ENCODE measurements around the gene TRIOBP. TPM values are rescaled to one million over a fixed set of nuclear protein-coding genes. Genes with fewer than 3 reads are reported as not detected.
A peak's percentile ranks its signal among the peaks of the same experiment; 100 is the strongest.

Gene TRIOBP
- total and polyA plus RNA-seq, 2 donors (not counting 3 experiments of a cell fraction or from before 2014, with no cell fraction given) = 60.6 to 104 TPM

DNA sequence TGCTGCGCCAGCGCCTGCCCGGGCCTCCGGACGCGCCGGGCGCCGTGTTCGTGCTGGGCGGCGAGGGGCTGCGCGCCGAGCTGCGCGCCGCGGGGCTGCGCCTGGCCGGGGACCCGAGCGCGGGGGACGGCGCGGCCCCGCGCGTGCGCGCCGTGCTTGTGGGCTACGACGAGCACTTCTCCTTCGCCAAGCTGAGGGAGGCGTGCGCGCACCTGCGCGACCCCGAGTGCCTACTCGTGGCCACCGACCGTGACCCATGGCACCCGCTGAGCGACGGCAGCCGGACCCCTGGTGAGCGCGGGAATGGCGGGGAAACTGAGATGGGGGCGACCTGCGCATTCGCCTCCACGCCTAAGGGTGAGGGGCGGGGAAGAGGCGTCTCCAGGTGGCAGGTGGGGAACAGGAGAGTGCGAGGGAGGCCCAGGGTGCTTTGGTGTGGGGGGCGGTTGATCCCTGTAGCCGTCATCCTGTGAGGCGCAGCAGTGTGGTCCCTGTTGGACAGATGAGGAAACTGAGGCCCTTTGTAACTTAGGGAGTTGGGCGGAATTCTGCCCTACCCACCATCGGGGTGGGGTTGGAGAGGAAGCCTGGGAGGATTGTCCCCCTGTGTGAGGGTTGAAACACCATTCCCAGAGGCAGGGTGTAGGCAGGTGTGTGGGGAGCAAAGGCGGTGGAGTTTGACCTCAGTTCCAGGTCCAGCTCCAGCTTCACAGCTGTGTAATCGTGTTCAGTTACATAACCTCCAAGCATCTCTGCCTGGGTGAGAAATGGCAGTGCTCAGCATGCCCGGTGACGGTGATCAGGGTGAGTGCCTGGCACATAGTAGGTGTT is 37.6 kb upstream of the TRIOBP start:
- H3K9ac ChIP-seq (replicated peaks; ENCODE audit: extremely low read depth, insufficient read depth, low read length) = peak overlapping the region; percentile 27
- H3K9me3 ChIP-seq (replicated peaks; ENCODE audit: control insufficient read depth, insufficient read depth, low read length) = no peaks in the 10 kb centered on the region
- TF ChIP-seq, protein P1, sequence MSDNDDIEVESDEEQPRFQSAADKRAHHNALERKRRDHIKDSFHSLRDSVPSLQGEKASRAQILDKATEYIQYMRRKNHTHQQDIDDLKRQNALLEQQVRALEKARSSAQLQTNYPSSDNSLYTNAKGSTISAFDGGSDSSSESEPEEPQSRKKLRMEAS (IDR thresholded peaks at IDR 0.05; ENCODE audit: insufficient read depth, insufficient read length) = no peak
- TF ChIP-seq EZH2 (IDR thresholded peaks at IDR 0.05; ENCODE audit: borderline replicate concordance, low read depth, low read length, severe bottlenecking) (no peak), MYC (IDR thresholded peaks at IDR 0.05; ENCODE audit: low read depth, low read length) (no peak)
- peak overlapping the region; percentile 78 for H3K4me2 ChIP-seq (ENCODE audit: insufficient read depth, low read length)
- no peaks in the 10 kb centered on the region for H3K27me3 ChIP-seq (ENCODE audit: control insufficient read depth in 2 of 2, insufficient read depth in 2 of 2, low read length in 2 of 2)
- peaks cover 17% of the 10 kb centered on the region for H3K4me1 ChIP-seq (ENCODE audit: control insufficient read depth, extremely low read depth, insufficient read depth, low read length)
- POLR2A ChIA-PET = interaction anchor here (0.8 to 1.6 kb wide), 4 partner anchors 12 to 18 kb away, joined by 4 to 8 read pairs (median 4); partner anchors contain the start of gene LGALS1
- CTCF ChIA-PET = interaction anchor here (1.4 to 8.6 kb wide), 8 partner anchors 9 to 122 kb away, joined by 3 to 220 read pairs (median 10); partner anchors contain the start of genes LGALS1 and NOL12
- DNase-seq (ENCODE audit: low read depth, low spot score) = no peak
- peaks cover 32% of the 10 kb centered on the region for H3K79me2 ChIP-seq (ENCODE audit: control insufficient read depth, insufficient read depth, low read length)
- FAIRE-seq = no peak
- H2AFZ ChIP-seq (ENCODE audit: low read depth, low read length) = peak overlapping the region; percentile 45
- H3K9me1 ChIP-seq (replicated peaks; ENCODE audit: control insufficient read depth, extremely low read depth, insufficient read depth, low read length) = no peaks in the 10 kb centered on the region
- intact Hi-C loops (cut with micrococcal nuclease) (no loop called here), dilution Hi-C loops (cut with MboI; ENCODE audit: extremely low pct_ligation_motif_present, low sequenced_read_pairs) (no loop called here)
- no peak overlapping the region for H3K27ac ChIP-seq (ENCODE audit: insufficient read depth, low read depth, low read length)
- no TSS peak for BruUV-seq (replicated peaks)
- H4K20me1 ChIP-seq (replicated peaks; ENCODE audit: control insufficient read depth, extremely low read depth, insufficient read depth, low read length) = no peaks in the 10 kb centered on the region
- no peaks in the 10 kb centered on the region for H3K36me3 ChIP-seq (ENCODE audit: control insufficient read depth in 2 of 2, extremely low read depth in 1 of 2, insufficient read depth in 2 of 2, low read length in 2 of 2)
- peak overlapping the region; percentile 18 to 85 (median 53) for H3K4me3 ChIP-seq (replicated peaks in 1 of 3; ENCODE audit: insufficient read depth in 1 of 3, low read depth in 1 of 3, low read length in 3 of 3)

DNA sequence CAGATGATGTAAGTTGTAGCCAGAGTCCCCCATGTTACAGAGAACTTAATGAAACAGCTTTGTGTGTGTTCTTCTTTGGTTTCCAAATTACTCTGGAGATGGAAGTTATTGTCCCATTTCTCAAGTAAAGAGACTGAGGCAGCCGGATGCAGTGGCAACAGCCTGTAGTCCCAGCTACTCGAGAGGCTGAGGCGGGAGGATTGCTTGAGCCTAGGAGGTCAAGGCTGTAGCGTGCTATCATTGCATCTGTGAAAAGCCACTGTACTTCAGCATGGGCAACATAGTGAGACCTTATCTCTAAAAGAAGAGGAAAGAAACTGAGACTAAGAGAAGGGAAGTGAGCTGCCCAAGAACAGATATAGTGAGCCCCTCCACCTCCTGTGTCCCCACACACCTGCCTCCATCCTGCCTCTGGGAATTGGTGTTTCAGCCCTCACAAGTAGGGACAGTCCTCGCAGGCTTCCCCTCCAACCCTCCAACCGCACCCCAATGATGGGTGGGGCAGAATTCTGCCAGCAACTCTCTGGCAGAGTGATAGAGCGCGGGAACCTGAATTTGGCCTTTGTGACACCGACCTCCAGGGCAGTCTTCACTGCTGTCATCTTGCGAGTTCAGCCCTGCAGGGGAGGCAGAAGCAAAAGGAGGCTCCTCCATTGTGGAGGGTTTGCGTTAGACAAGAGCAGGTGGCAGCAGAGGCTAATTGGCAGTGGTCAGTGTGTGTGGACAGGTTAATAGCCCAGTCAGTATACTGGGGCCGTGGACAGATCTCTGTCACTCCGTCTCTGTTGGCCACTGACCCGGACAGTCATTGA is 36.7 kb upstream of the TRIOBP start:
- Histone ChIP-seq H3K36me3 (ENCODE audit: control insufficient read depth in 2 of 2, extremely low read depth in 1 of 2, insufficient read depth in 2 of 2, low read length in 2 of 2) (peaks cover 0 to 2% of the 10 kb centered on the region in 2 experiments), H3K9ac (replicated peaks; ENCODE audit: extremely low read depth, insufficient read depth, low read length) (no peak overlapping the region), H3K4me2 (ENCODE audit: insufficient read depth, low read length) (peak overlapping the region; percentile 78), H3K4me3 (replicated peaks in 1 of 3; ENCODE audit: insufficient read depth in 1 of 3, low read depth in 1 of 3, low read length in 3 of 3) (peak overlapping the region in 1 of 3 experiments; percentile 53), H3K9me1 (replicated peaks; ENCODE audit: control insufficient read depth, extremely low read depth, insufficient read depth, low read length) (no peaks in the 10 kb centered on the region), H3K79me2 (ENCODE audit: control insufficient read depth, insufficient read depth, low read length) (peaks cover 32% of the 10 kb centered on the region), H3K9me3 (replicated peaks; ENCODE audit: control insufficient read depth, insufficient read depth, low read length) (no peaks in the 10 kb centered on the region), H3K27me3 (ENCODE audit: control insufficient read depth in 2 of 2, insufficient read depth in 2 of 2, low read length in 2 of 2) (no peaks in the 10 kb centered on the region), H2AFZ (ENCODE audit: low read depth, low read length) (no peak overlapping the region), H3K27ac (ENCODE audit: insufficient read depth, low read depth, low read length) (no peak overlapping the region), H4K20me1 (replicated peaks; ENCODE audit: control insufficient read depth, extremely low read depth, insufficient read depth, low read length) (no peaks in the 10 kb centered on the region), H3K4me1 (ENCODE audit: control insufficient read depth, extremely low read depth, insufficient read depth, low read length) (peaks cover 17% of the 10 kb centered on the region)
- ChIA-PET CTCF (interaction anchor here (1.7 to 8.6 kb wide), 10 partner anchors 10 to 203 kb away, joined by 6 to 220 read pairs (median 13); partner anchors contain the start of genes LGALS1 and NOL12), POLR2A (no interaction called here)
- TSS peak; percentile 18 for BruUV-seq (replicated peaks)
- intact Hi-C loops (cut with micrococcal nuclease) = no loop called here
- DNase-seq (ENCODE audit: low read depth, low spot score) (no peak), FAIRE-seq (no peak)
- dilution Hi-C loops (cut with MboI; ENCODE audit: extremely low pct_ligation_motif_present, low sequenced_read_pairs) = no loop called here
- TF ChIP-seq POLR2AphosphoS5 (IDR thresholded peaks at IDR 0.05; ENCODE audit: insufficient read depth, low read depth, low read length) (no peak), FOS (IDR thresholded peaks at IDR 0.05; ENCODE audit: borderline replicate concordance, insufficient read depth, low read length) (no peak), POLR2A (IDR thresholded peaks at IDR 0.05; ENCODE audit: low read depth, low read length) (no peak), JUN (IDR thresholded peaks at IDR 0.05; ENCODE audit: borderline replicate concordance, insufficient read depth, insufficient read length, low read depth) (no peak), MYC (IDR thresholded peaks at IDR 0.05; ENCODE audit: low read depth, low read length) (no peak), EZH2 (IDR thresholded peaks at IDR 0.05; ENCODE audit: borderline replicate concordance, low read depth, low read length, severe bottlenecking) (no peak), GATA2 (IDR thresholded peaks at IDR 0.05; ENCODE audit: insufficient read depth, insufficient read length, low read depth, low read length) (no peak)
- TF ChIP-seq, protein P1 (IDR thresholded peaks at IDR 0.05; ENCODE audit: insufficient read depth, insufficient read length) = no peak
- TF ChIP-seq, protein P2, sequence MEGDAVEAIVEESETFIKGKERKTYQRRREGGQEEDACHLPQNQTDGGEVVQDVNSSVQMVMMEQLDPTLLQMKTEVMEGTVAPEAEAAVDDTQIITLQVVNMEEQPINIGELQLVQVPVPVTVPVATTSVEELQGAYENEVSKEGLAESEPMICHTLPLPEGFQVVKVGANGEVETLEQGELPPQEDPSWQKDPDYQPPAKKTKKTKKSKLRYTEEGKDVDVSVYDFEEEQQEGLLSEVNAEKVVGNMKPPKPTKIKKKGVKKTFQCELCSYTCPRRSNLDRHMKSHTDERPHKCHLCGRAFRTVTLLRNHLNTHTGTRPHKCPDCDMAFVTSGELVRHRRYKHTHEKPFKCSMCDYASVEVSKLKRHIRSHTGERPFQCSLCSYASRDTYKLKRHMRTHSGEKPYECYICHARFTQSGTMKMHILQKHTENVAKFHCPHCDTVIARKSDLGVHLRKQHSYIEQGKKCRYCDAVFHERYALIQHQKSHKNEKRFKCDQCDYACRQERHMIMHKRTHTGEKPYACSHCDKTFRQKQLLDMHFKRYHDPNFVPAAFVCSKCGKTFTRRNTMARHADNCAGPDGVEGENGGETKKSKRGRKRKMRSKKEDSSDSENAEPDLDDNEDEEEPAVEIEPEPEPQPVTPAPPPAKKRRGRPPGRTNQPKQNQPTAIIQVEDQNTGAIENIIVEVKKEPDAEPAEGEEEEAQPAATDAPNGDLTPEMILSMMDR (IDR thresholded peaks at IDR 0.05; ENCODE audit: extremely low read depth in 1 of 2, insufficient read depth in 1 of 2, low read depth in 1 of 2, low read length in 2 of 2) = no peak

All from endothelial cell of umbilical vein (primary cell).